Measurements from ENCODE around the gene RNF169.

Gene RNF169, protein sequence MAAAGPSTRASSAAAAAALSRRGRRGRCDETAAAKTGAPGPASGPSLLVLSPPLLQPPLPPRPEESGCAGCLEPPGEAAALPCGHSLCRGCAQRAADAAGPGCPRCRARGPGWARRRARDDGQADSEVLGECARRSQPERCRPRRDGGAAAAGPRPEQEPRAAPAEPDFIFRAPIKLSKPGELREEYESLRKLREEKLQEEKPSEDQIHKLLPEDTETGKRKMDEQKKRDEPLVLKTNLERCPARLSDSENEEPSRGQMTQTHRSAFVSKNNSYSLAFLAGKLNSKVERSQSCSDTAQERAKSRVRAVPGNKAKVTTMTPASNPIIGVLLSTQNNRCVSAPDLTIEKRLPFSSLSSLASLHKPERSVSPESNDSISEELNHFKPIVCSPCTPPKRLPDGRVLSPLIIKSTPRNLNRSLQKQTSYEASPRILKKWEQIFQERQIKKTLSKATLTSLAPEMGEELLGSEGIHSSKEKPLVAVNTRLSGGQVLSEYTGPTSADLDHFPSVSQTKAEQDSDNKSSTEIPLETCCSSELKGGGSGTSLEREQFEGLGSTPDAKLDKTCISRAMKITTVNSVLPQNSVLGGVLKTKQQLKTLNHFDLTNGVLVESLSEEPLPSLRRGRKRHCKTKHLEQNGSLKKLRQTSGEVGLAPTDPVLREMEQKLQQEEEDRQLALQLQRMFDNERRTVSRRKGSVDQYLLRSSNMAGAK

DNA sequence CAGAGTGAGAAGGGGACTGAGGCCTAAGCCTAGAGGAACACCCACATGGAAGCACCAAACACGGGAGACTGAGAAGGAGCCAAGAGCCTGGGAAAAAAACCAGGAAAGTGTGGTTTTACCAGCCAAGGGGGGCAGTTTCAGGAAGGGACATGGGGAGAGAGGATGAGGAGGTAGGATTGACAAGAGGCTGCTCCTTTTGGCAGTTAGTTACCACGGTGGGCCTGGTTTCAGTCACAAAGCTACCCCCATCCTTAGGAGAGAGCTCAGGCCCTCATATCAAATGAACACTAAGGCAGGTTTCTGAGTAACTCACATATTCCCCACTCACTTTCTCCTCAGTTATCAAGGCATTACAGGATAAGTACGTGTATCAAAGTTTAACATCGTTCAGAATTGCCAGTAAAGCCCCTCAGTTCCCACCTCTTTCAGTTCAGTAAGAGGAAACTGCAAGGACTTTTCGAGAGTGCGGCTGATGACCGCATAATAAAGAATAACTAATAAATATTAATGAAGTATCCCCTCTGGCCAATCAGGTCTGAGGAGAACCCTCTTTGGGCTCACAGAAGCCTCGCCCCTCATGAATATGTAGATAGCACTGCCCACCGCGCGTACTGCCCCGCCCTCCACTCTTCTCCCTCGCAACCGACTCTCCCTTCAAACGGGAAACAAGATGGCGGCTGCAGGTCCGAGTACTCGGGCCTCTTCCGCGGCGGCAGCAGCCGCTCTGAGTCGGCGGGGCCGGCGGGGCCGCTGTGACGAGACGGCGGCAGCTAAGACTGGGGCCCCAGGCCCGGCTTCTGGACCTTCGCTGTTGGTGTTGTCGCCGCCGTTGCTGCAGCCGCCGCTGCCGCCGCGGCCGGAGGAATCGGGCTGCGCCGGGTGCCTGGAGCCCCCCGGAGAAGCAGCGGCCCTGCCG lies at the start of gene RNF169:
Gene RNF169 (plus strand): TSS at position 639 of the 916 bp plus-strand sequence. CDS start 32 bp downstream, at position 671.
- DNase-seq, result peak; percentile 94

GRCh38 chr11:74699615-74700396 lies 48.8 kb upstream of the RNF169 start:
- no peak for DNase-seq

DNA sequence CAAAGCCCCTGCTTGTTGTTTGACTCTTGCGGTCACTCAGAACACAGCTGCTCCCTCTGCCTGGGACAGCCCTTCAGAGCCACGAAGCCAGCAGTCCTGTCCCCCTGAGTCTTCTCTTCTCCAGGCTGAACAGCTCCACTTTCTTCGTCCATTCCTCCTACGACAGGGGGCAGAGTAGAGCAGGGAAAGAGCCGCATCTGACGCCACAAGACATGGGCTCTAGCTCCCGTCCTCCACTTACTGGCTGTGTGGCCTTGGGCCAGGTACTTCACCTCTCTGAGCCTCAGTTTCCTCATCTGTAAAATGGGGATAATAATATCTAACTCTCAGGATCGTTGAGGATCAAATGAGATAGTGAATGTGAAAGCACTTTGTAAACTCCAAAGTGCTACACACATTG lies 47.3 kb upstream of the RNF169 start:
- no peak for DNase-seq

DNA sequence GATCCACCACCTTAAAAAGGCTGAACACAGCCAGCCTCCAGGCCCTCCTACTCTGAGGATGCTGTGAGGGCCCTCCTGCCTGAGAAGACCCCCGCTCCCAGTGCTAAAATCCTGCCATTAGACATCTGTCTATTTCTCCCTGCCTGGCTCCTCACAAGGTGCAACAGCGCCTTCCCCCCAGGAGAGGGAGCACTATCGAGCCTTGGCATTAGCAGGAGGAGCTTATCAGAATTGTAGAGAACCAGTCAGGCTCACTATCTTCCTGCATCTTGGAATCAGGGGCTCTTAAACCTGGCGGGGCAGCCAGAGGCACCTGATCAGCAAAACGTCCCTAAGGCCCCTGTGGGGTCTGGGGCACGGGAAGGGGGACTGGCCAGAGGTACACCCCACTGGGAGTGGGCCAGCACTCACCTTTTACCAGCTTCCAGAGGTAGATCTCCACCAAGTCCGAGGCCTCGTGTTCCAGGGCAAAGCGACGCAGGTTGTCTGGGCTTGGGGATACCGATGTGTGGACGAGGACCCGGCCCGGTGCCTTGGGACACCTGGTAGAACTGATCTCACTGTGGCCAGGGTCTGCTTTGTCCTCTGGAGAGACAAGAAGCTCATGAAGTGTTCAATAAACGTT lies 46.2 kb upstream of the RNF169 start:
- no peak for DNase-seq

DNA sequence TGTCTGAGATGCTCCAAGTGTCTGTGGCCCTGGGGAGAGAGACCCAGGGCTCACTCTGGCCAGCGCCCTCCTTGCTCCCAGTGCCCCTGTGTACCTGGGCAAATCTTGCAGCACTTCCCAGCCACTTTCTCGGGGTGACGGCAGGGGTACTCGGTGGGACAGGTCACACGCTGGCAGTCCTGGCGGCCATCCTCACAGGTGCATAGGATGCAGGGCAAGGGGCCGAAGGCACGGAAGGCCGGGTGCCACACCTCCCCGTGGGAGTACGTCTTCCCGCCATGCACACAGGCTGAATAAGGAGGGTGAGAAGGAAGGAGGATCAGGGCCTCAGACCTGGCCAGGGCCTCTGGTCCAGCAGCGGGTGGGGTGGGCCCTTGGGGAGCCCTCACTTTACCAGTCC lies 45.4 kb upstream of the RNF169 start:
- DNase-seq, result no peak

- DNase-seq, result no peak
These were observed 41.5 kb upstream of the RNF169 start for GRCh38 chr11:74707182-74707581.

DNA sequence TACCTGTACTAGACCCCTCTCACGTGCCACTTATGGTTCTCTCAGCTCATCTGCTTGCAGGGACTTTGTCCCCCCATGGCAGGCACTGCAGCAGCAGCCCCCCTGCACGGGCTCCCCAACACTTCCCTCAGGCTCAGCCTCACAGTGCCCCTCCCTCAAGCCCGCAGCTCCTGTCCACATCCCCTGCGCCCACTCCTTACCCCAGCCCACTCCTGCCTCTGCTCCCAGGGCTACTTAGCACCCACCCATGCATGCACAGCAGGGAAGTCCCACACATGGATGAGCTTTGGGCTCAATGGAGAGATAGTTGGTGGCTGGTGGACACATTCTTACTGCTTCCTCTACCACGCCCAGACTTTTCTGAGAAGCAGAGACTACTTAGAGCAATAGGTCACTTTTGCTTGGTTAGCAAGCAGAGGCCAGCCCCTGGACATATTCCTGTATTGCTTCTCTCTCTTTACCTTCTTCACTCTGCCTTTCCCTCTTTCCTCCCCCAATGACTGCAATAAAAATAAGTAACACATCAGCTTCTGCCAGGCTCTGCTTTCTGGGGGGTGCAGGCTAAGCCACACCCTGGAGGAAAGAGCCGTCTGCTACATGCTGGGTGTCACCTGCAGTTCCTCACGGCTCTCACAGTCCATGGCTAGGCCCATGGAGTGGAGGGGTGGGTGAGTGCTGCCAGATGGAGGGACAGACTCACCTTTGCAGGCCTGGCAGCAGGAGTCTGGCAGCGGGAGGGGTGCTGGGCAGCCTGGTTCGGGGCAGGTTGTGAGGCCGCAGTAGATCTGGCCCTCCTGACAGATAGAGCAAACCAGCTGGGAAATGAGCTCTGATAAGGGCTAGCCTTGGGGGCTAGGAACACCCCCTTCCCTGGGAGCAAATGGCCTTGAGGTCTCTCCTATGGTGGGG lies 40.8 kb upstream of the RNF169 start:
- no peak for DNase-seq

DNA sequence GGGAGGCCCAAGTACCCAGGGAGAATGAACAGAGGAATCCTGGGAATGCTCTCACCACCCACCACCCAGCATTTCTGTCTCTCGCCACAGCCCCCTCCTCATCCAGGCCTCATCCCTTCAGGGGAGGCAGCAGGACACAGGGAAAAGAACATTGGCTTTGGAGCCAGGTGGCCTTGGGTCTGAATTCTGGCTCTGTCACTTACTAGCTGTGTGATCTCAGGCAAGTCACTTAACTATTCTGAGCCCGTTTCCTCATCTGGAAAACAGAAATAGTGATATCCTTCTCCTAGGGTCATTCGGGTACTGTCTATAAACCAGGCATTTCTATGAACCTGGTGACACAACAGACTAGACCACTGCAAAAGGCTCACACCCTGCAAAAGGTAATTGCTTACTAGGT lies 39.5 kb upstream of the RNF169 start:
- DNase-seq, result no peak

GRCh38 chr11:74710281-74710938 lies 38.2 kb upstream of the RNF169 start:
- no peak for DNase-seq

- DNase-seq, result no peak
These were observed 35.0 kb upstream of the RNF169 start for GRCh38 chr11:74713686-74714085.

GRCh38 chr11:74714904-74715303 lies 33.7 kb upstream of the RNF169 start:
- no peak for DNase-seq

DNA sequence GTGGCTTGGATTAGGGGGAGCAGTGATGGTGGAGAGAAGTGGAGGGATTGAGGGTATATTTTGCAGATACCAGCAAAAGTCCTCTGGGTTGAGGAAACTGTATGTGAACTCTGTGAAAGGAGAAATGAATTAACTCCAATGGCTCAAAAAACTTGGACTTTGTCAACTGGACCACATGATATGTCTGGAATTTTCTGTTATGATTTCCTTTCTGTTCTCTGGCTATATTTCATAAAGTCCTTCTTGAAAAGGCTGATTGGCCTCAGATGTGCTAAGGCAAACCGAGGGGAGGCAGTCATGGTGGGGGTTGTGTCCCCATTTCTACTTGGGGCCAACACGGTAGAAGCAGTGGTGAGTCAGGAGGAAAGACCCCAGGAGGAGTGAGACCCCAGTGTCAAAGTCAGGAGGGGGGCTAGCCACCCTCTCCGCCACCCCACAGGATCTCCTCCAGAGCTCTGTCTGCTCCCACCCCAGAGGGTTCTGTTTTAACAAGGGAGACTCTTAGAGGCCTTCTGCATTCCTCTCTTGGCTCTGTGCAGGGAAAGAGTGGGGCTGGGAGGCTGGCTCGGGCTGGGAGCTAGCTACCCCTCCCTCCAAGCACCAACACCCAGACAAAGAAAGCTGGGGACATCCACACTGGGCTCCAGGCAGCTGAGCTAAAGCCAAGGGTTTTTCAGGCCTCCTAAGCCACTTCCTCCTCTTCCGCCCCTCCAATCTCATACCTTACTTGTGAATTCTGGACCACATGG lies 31.3 kb upstream of the RNF169 start:
- DNase-seq, result no peak

GRCh38 chr11:74719011-74719410 lies 29.6 kb upstream of the RNF169 start:
- no peak for DNase-seq

DNA sequence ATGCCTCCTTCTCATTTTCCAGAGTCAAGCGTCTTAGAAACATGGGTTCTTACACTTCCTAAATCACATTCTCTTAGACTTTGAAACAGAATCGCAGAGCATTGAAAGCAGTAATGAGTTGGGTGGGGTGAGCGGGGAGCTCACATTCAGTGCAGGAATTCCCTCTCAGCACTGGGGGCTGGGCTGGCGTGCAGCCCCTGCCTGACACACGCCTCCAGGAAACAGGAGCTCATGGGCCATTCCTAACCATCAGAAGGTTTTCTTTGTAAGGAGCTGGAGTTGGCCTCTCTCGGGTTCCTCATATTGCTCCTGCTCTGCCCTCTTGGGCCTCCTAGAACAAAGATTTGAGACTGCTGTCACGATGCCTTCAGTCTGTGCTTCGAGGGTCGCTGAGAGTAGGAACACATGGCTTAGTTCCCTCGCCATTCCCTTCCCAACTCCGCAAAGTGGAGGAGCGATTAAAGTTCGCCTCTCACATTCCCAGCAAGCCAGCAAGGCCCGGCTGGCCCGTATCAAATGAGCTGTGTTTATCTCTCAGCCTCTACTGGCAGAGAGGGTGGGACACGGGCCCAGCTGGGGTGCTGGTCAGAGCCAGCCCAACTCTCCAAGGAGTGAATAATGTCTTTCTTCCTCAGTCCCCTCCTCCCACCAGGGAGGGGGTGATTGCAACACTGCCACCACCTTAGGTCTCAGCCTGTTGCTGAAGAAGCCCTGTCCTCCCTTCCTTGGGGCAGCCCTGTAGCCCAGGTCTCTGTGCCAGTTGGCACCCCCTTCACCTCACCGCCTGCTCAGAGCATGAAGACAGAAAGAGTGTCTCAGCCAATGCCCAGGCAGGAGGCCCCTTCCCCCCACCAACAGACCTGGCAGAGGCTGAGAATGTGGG lies 27.8 kb upstream of the RNF169 start:
- no peak for DNase-seq

DNA sequence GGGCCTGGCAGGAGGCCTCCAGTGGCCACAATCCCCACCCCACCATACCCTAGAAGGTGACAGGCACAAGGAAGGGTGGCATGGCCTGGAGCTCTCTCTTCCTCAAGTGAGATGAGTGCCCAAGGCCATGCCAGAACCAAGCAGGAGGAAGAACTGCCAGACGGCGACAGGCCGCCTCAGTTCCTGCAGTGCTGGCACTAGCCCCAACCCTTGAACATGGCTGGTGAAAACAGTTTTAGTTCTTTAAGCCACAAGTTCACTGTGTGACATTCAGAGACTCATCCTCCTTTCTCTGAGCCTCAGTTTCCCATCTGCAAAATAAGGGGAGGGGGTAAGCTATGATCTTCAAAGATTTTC lies 27.2 kb upstream of the RNF169 start:
- DNase-seq, result no peak

- DNase-seq, result no peak
These were observed 25.1 kb upstream of the RNF169 start for GRCh38 chr11:74723511-74723910.

GRCh38 chr11:74725701-74726100 lies 22.9 kb upstream of the RNF169 start:
- DNase-seq, result no peak

GRCh38 chr11:74726547-74727182 lies 22.0 kb upstream of the RNF169 start:
- DNase-seq, result no peak

All from NCI-H1436 treated with DMSO at 0.1 percent for 48 hours (cell line).